Psoas muscle (tissue), 8 donors: ENCODE data around the gene ADAMTS8. TPM values are rescaled to one million over a fixed set of nuclear protein-coding genes. Genes with fewer than 3 reads are reported as not detected.

Source experiments
- ATAC-seq, 4 donors: fragments of 200-7000 bp; cut with Tn5 transposase; one replicate each; pipeline ENCODE4 v1.9.1; 2020; ENCODE audit warnings: moderate library complexity in 3 of 4, mild to moderate bottlenecking in 2 of 4
- DNase-seq, 2 donors: peaks; one replicate each; pipeline ENCODE4 v3.0.0-alpha.2; 2020
- H3K27ac ChIP-seq: fragments of 200-600 bp; one replicate; pipeline ENCODE4 v1.8.0; 2022
- H3K27me3 ChIP-seq, 3 donors: fragments of 200-600 bp in 1 of 3; one replicate each; pipeline versions ENCODE4 v1.6.1 to v1.8.0; 2013 to 2022; ENCODE audit warnings: low read length in 2 of 3, mild to moderate bottlenecking in 2 of 3, moderate library complexity in 1 of 3; ENCODE audit not compliant: insufficient read depth in 3 of 3
- H3K36me3 ChIP-seq, 2 donors: fragments of 200-600 bp in 1 of 2; one replicate each; pipeline versions ENCODE4 v1.6.1 to v1.8.0; 2013 to 2022; ENCODE audit warnings: low read depth in 1 of 2, mild to moderate bottlenecking in 1 of 2, moderate library complexity in 1 of 2; ENCODE audit not compliant: insufficient read depth in 1 of 2
- H3K4me1 ChIP-seq: fragments of 200-600 bp; one replicate; pipeline ENCODE4 v1.8.0; 2022
- H3K4me3 ChIP-seq: fragments of 200-600 bp; one replicate; pipeline ENCODE4 v1.8.0; 2022; ENCODE audit warnings: mild to moderate bottlenecking
- H3K9me3 ChIP-seq: fragments of 200-600 bp; one replicate; pipeline ENCODE4 v1.8.0; 2022
- WGBS, 3 donors: extraction: QIAGEN DNeasy Blood & Tissue Kit; methylation state at CpG; one replicate each; pipeline versions ENCODE4 v1.1.6 to v1.1.7; 2013; 5-methylcytosine and 5-hydroxymethylcytosine counted together
- intact Hi-C, 2 donors: fragments of 100-400 bp; cut with DNase I; formaldehyde crosslinking; loops; one replicate each; pipeline versions ENCODE4 v1.11.0 to v1.14.2; 2022
- polyA plus RNA-seq, 3 donors: library from polyadenylated mRNA; stranded (reverse); fragments of 200-250 nt; gene quantifications; one replicate each; pipeline ENCODE4 v1.2.3, GENCODE V29; 2013
- total RNA-seq, 4 donors: library from RNA; stranded (reverse); fragmentation: NEBNext Ultra II Directional in 2 of 4; extraction: Animal tissue kit (Norgen Biotek cat#: 25700) in 2 of 4; gene quantifications; one replicate each; pipeline versions ENCODE4 v1.2.1 to v1.2.4, GENCODE V29; 2021 to 2023
- TF ChIP-seq, protein P1 (sequence below): fragments of 200-600 bp; IDR thresholded peaks from one replicate; pipeline ENCODE4 v1.8.0; 2022; ENCODE audit warnings: antibody characterized with exemption
- donor health status: healthy with polysubstance abuse.
- donor health status: DM: no; HTN: no; CAD: no; lungs with moderate emphysema.
- donor health status: Bipolar disorder and iron deficiency.
- donor health status: healthy.
- donor health status: DM: yes; HTN: yes; CAD: no.
- donor health status: DM: no; HTN: no; CAD: no.
- donor health status: DM: no; HTN: no; CAD: no.
- donor health status: DM: yes; HTN: yes; CAD: no.

ADAMTS8 gene
- total and polyA plus RNA-seq, 7 donors, result 0.12 to 1.2 (median 0.32) TPM; not detected in 1

DNA sequence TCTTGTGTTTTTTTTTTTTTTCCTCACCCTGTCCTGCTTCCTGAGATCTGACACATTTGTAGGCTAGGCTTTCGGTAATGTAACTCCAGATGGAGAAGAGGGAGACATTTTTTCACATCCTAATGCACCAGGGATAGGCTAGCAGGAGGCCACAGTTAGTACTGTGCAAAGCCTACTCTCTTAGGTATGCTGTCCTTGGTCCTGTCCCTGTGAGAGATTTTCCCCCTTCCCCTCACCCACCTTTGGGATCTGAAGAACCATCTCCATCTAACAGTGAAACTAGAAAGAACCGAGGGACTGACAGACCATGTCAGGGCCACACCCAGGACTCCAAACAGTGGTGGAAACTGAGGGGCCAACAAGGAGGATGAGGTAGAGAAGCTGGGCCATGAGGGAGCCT is 29.2 kb downstream of the ADAMTS8 start:
- no peak for ATAC-seq
- TF ChIP-seq, protein P1, sequence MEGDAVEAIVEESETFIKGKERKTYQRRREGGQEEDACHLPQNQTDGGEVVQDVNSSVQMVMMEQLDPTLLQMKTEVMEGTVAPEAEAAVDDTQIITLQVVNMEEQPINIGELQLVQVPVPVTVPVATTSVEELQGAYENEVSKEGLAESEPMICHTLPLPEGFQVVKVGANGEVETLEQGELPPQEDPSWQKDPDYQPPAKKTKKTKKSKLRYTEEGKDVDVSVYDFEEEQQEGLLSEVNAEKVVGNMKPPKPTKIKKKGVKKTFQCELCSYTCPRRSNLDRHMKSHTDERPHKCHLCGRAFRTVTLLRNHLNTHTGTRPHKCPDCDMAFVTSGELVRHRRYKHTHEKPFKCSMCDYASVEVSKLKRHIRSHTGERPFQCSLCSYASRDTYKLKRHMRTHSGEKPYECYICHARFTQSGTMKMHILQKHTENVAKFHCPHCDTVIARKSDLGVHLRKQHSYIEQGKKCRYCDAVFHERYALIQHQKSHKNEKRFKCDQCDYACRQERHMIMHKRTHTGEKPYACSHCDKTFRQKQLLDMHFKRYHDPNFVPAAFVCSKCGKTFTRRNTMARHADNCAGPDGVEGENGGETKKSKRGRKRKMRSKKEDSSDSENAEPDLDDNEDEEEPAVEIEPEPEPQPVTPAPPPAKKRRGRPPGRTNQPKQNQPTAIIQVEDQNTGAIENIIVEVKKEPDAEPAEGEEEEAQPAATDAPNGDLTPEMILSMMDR, result no peak

DNA sequence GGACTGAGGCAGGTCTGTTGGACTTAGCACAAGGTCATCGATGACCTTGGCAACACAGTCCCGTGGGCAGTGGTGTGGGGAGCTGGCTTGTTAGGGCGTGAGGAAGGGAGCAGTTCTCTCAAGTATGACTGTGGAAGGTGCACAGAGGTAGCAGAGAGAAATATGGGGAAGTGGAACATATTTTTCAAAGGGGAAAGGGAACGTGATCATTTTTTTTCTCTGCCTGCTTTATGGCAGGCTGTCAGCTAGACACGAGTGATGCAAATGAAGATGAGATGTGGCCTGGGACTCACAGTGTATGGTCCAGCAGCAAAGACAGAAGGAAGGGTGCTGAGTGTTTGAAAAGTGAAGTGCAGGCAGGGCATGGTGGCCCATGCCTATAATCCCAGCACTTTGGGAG is 30.6 kb downstream of the ADAMTS8 start:
- no peak overlapping the region for H3K27ac ChIP-seq
- H3K9me3 ChIP-seq, result no peaks in the 10 kb centered on the region
- DNase-seq, result no peak
- ATAC-seq, result no peak
- TF ChIP-seq, protein P1, result no peak
- H3K4me1 ChIP-seq, result peaks cover 14% of the 10 kb centered on the region
- no peak overlapping the region for H3K4me3 ChIP-seq
- intact Hi-C loops, result no loop called here
- 78 to 84% (median 84%) methylated on average over 5 of the region's 5 CpGs for WGBS, 3 donors
- H3K27me3 ChIP-seq, result no peaks in the 10 kb centered on the region
- H3K36me3 ChIP-seq, result no peaks in the 10 kb centered on the region

More for the DNA sequence above, 29.2 kb downstream of the ADAMTS8 start:
- Histone ChIP-seq H3K27ac (no peak overlapping the region), H3K9me3 (no peaks in the 10 kb centered on the region), H3K4me1 (peaks cover 28% of the 10 kb centered on the region), H3K4me3 (no peak overlapping the region), H3K36me3 (no peaks in the 10 kb centered on the region), H3K27me3 (no peaks in the 10 kb centered on the region)
- 85 to 94% (median 93%) methylated on average over 2 of the region's 2 CpGs for WGBS, 3 donors
- intact Hi-C loops, result no loop called here
- no peak for DNase-seq

DNA sequence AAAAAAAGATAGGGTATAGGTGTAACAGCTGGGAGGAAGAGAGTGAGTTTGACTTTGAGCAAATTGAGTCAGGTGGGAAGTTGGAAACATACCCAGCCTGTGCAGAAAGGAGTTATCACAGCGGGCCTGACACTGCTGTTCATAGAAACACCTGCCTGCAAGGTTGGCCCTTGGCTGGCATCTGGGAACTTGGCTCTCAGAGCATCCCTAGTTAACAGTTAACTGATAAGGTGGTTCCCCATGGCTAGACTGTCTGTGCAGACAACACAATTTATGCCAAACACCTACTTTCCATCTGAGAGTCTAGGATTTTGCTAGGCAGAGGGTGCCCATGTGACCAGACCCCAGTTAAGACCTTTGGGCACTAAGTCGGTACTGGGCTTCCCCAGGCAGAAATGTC is 31.4 kb downstream of the ADAMTS8 start:
- DNase-seq (no peak), ATAC-seq (no peak)
- Histone ChIP-seq H3K27ac (no peak overlapping the region), H3K9me3 (no peaks in the 10 kb centered on the region), H3K36me3 (no peaks in the 10 kb centered on the region), H3K4me3 (no peak overlapping the region), H3K4me1 (peaks cover 12% of the 10 kb centered on the region), H3K27me3 (no peaks in the 10 kb centered on the region)
- TF ChIP-seq, protein P1, result no peak
- 90 to 92% (median 91%) methylated on average over 2 of the region's 2 CpGs for WGBS, 3 donors
- intact Hi-C loops, result no loop called here

DNA sequence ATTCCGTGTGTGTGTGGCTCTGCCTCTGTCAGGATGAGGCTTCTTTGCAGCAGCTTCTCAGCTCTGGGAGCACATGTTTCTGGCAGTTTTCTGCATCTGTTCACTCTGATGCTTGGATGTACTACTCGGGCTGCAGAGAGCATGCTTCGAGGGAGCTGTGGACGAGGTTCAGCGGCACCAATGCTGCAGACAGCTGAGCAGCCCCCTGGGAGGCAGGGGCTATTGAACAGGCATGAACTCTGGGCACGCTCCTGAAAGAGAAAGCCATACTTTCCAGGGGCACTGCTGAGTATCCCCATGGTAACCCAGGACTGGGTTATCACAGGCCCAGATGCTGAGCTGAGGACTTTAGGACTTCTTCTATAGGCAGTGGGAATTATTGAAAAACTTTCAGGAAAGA is 33.8 kb downstream of the ADAMTS8 start:
- WGBS, 3 donors, result 60 to 67% (median 63%) methylated on average over 6 of the region's 6 CpGs
- DNase-seq, result no peak
- no peaks in the 10 kb centered on the region for H3K27me3 ChIP-seq
- H3K9me3 ChIP-seq, result no peaks in the 10 kb centered on the region
- H3K27ac ChIP-seq, result no peak overlapping the region
- H3K36me3 ChIP-seq, result no peaks in the 10 kb centered on the region
- no peak for ATAC-seq
- peaks cover 3% of the 10 kb centered on the region for H3K4me1 ChIP-seq
- TF ChIP-seq, protein P1, result no peak
- no peak overlapping the region for H3K4me3 ChIP-seq
- intact Hi-C loops, result no loop called here

DNA sequence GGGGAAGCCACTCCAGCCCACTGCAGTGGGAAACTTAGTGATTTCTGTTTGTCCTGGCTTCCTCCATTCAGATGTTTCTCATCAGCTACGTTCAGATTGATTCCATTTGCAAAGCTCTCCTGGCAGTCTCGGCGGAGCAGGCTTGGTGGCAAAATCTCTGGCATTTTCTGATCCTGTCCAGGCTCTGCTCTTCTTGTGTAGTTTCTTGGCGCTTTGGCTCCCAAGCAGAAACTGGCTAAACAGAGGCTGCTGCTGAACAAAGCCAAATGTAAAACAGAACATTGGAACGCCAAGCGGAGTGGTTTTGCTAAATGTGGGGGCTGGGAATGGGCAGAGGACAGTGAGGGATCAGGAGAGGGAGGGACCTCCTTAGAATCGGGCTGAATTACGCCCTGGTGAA is 36.7 kb downstream of the ADAMTS8 start:
- 50 to 63% (median 54%) methylated on average over 8 of the region's 8 CpGs for WGBS, 3 donors
- intact Hi-C loops, result no loop called here
- DNase-seq (no peak), ATAC-seq (no peak)
- no peak overlapping the region for H3K27ac ChIP-seq
- peaks cover 3% of the 10 kb centered on the region for H3K4me1 ChIP-seq
- no peaks in the 10 kb centered on the region for H3K36me3 ChIP-seq
- H3K27me3 ChIP-seq, result no peaks in the 10 kb centered on the region
- TF ChIP-seq, protein P1, result no peak
- H3K4me3 ChIP-seq, result no peak overlapping the region
- H3K9me3 ChIP-seq, result no peaks in the 10 kb centered on the region
